ENCODE data around the gene PHYHD1. TPM values are rescaled to one million over a fixed set of nuclear protein-coding genes. Genes with fewer than 3 reads are reported as not detected.

PHYHD1 gene
- total and polyA plus RNA-seq, 2 of the 13 experiments (the other 11 are each of a cell fraction or from before 2014, with no cell fraction given), result 10.6 to 25.3 TPM

- WGBS (ENCODE audit: low lambda C conversion rate), result 90% methylated on average over 10 of the region's 11 CpGs
- in situ Hi-C loops (cut with HindIII; ENCODE audit: extremely low pct_ligation_motif_present, low pct_unique_long_range_greater_than_20kb), result no loop called here
- H3K9ac ChIP-seq (ENCODE audit: insufficient read depth, low read depth, low read length), result no peak overlapping the region
- no peak overlapping the region for H2AFZ ChIP-seq (ENCODE audit: low read length)
- BruUV-seq (replicated peaks), result no TSS peak
- peaks cover 11% of the 10 kb centered on the region for H3K4me1 ChIP-seq (ENCODE audit: insufficient read depth, low read length)
- no peaks in the 10 kb centered on the region for H4K20me1 ChIP-seq (ENCODE audit: insufficient read depth, low read length)
- no peak overlapping the region for H3K4me3 ChIP-seq (replicated peaks in 1 of 3; ENCODE audit: insufficient read depth in 1 of 3, low read depth in 2 of 3, low read length in 3 of 3)
- no peaks in the 10 kb centered on the region for H3K79me2 ChIP-seq (ENCODE audit: insufficient read depth, low read length)
- H3K4me2 ChIP-seq (ENCODE audit: low read depth, low read length), result no peak overlapping the region
- no peaks in the 10 kb centered on the region for H3K9me3 ChIP-seq (ENCODE audit: low read length)
- no peak for ATAC-seq
- peaks cover 0 to 2% of the 10 kb centered on the region in 2 experiments; a peak in 2 of 5 replicates for H3K36me3 ChIP-seq (replicated peaks in 1 of 2; ENCODE audit: control insufficient read depth in 1 of 2, insufficient read depth in 2 of 2, low read length in 2 of 2)
- H3K27me3 ChIP-seq (ENCODE audit: control insufficient read depth in 1 of 2, insufficient read depth in 2 of 2, low read length in 2 of 2), result no peaks in the 10 kb centered on the region
- no peak overlapping the region for H3K27ac ChIP-seq (ENCODE audit: extremely low read length, insufficient read depth, low read length)
- CTCF ChIA-PET (ENCODE audit: low intra/inter-chr PET ratio, low total read pairs), result no interaction called here
- POLR2A ChIA-PET, result no interaction called here
- no peak for FAIRE-seq
- intact Hi-C loops (cut with micrococcal nuclease; ENCODE audit: unreplicated experiment), result no loop called here
- DNase-seq (ENCODE audit: low spot score), result no peak
- TF ChIP-seq IRF2 (CRISPR knock-in tag; IDR thresholded peaks at IDR 0.05), result no peak
- TF ChIP-seq ZNF629 (CRISPR knock-in tag; conservative IDR thresholded peaks at IDR 0.05), result peak; percentile 72
These were observed 15.5 kb downstream of the PHYHD1 start for GRCh38 chr9:128936171-128936865.

GRCh38 chr9:128937310-128938165 lies 16.8 kb downstream of the PHYHD1 start:
- WGBS (ENCODE audit: low lambda C conversion rate), result 99% methylated on average over 8 of the region's 9 CpGs
- no peaks in the 10 kb centered on the region for H3K27me3 ChIP-seq (ENCODE audit: control insufficient read depth in 1 of 2, insufficient read depth in 2 of 2, low read length in 2 of 2)
- intact Hi-C loops (cut with micrococcal nuclease; ENCODE audit: unreplicated experiment), result no loop called here
- no peaks in the 10 kb centered on the region for H3K79me2 ChIP-seq (ENCODE audit: insufficient read depth, low read length)
- no peak overlapping the region for H2AFZ ChIP-seq (ENCODE audit: low read length)
- H3K27ac ChIP-seq (ENCODE audit: extremely low read length, insufficient read depth, low read length), result no peak overlapping the region
- H3K9me3 ChIP-seq (ENCODE audit: low read length), result no peaks in the 10 kb centered on the region
- no TSS peak for BruUV-seq (replicated peaks)
- no peak overlapping the region for H3K9ac ChIP-seq (ENCODE audit: insufficient read depth, low read depth, low read length)
- H3K4me2 ChIP-seq (ENCODE audit: low read depth, low read length), result no peak overlapping the region
- DNase-seq (ENCODE audit: low spot score), result no peak
- in situ Hi-C loops (cut with HindIII; ENCODE audit: extremely low pct_ligation_motif_present, low pct_unique_long_range_greater_than_20kb), result no loop called here
- H4K20me1 ChIP-seq (ENCODE audit: insufficient read depth, low read length), result no peaks in the 10 kb centered on the region
- H3K4me1 ChIP-seq (ENCODE audit: insufficient read depth, low read length), result peaks cover 15% of the 10 kb centered on the region
- ChIA-PET POLR2A (no interaction called here), CTCF (ENCODE audit: low intra/inter-chr PET ratio, low total read pairs) (no interaction called here)
- FAIRE-seq, result no peak
- no peak overlapping the region for H3K4me3 ChIP-seq (replicated peaks in 1 of 3; ENCODE audit: insufficient read depth in 1 of 3, low read depth in 2 of 3, low read length in 3 of 3)
- peaks cover 2% of the 10 kb centered on the region in 2 experiments; a peak in 2 of 5 replicates for H3K36me3 ChIP-seq (replicated peaks in 1 of 2; ENCODE audit: control insufficient read depth in 1 of 2, insufficient read depth in 2 of 2, low read length in 2 of 2)
- no peak for ATAC-seq
- TF ChIP-seq BRD4 (CRISPR knock-in tag; IDR thresholded peaks at IDR 0.05) (no peak), TGIF2 (CRISPR knock-in tag; IDR thresholded peaks at IDR 0.05) (no peak), ZNF83 (CRISPR knock-in tag; IDR thresholded peaks at IDR 0.05; ENCODE audit: borderline replicate concordance) (no peak), SUZ12 (IDR thresholded peaks at IDR 0.05; ENCODE audit: low read depth, low read length) (no peak), ZBTB2 (CRISPR knock-in tag; IDR thresholded peaks at IDR 0.05; ENCODE audit: low read depth) (no peak), ZNF639 (CRISPR knock-in tag; conservative IDR thresholded peaks at IDR 0.05) (no peak), MXD3 (CRISPR knock-in tag; IDR thresholded peaks at IDR 0.05) (no peak), FOXP1 (IDR thresholded peaks at IDR 0.05) (no peak), FOXP1 (CRISPR knock-in tag; IDR thresholded peaks at IDR 0.05) (no peak), JUN (CRISPR knock-in tag; IDR thresholded peaks at IDR 0.05) (no peak), ZBTB33 (CRISPR knock-in tag; IDR thresholded peaks at IDR 0.05) (no peak)
